Ureter (tissue), 1 donor: Measurements from ENCODE around the gene PHF19. TPM values are rescaled to one million over a fixed set of nuclear protein-coding genes. Genes with fewer than 3 reads are reported as not detected.

ENCODE experiments used
- DNase-seq: peaks from one replicate; pipeline ENCODE4 v3.0.0-alpha.2; 2020; ENCODE audit warnings: low spot score
- total RNA-seq: library from RNA; stranded (reverse); gene quantifications from one replicate; pipeline ENCODE4 v1.2.4, GENCODE V29; 2023
- donor health status: DM: yes; HTN: yes; CAD: no.

PHF19 gene
- total RNA-seq, 1 donor from 2014 or later: 33.3 TPM

- no peak for DNase-seq
Measured at GRCh38 chr9:120913647-120914264, 36.8 kb upstream of the PHF19 start.

DNA sequence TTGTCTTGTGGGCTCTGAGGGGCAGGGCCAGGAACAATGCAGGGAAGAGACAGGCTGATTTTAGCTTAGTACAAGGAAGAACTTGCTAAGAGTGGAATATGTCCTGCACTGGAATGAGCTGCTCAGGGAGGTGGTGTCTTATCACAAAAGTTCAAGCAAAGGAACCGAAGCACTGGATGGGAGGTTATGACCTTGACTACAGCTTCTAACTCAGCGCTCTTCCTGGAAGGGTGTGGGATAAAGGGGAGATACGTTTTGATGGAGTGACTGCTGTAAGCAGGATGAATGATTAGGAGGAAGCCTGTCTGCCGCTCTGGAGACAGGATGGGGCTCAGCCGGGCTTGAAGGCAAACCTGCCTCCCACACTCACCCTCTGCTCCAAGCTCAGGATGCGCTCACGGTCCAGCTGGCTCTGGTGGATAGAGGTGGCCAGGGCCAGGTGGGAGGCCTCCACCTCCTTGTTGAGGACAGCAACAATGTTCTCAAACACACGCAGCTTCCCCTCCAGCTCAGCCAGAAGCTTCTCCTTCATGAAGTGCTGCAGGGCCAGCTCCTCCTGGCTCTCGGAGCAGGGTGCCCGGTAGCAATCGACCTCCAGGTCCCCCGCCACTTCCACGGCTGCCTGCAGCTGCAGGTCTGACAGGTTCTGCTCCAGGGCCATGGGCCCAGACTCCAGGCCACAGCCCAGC, 36.1 kb upstream of the PHF19 start:
- DNase-seq: no peak

- no peak for DNase-seq
Measured at GRCh38 chr9:120911295-120911837, 34.4 kb upstream of the PHF19 start.

DNA sequence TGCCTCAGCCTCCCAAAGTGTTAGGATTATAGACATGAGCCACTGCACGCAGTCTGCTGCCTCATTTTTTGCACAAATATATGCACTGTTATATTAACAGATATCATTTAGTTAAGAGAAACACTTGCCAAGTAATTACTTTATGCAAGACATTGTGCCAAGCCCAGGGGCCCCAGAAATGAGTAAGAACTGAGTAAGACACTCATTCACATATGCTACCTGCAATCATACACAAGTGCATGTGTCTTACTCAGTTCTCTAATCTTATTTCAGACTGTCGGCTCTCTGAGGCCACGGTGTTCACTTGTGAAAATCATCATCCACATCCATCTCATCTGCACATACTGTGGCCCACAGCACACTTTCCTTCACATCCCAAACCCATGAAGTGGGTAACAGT, 33.7 kb upstream of the PHF19 start:
- no peak for DNase-seq

DNA sequence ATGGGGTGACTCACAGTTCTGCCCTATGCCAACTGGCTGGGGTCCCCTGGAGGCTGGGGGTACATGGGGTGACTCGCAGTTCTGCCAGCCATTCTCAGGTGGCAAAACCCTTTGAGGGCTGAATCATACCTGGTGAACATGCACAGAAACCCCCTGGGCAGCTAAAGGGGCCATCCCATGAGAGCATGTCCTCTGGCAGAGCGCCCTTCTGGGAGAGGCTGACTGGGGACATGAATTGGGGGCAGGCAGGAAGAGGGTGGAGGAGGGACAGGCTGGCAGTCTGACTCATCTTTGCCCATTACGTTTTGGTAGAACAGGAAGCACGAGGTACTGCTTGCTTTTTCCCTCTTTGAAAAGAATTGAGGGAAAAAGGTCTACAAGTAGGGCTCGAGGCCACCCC, 32.9 kb upstream of the PHF19 start:
- DNase-seq: no peak

GRCh38 chr9:120905315-120906164, 28.6 kb upstream of the PHF19 start:
- no peak for DNase-seq

GRCh38 chr9:120904978-120905301, 28.0 kb upstream of the PHF19 start:
- DNase-seq: no peak

DNA sequence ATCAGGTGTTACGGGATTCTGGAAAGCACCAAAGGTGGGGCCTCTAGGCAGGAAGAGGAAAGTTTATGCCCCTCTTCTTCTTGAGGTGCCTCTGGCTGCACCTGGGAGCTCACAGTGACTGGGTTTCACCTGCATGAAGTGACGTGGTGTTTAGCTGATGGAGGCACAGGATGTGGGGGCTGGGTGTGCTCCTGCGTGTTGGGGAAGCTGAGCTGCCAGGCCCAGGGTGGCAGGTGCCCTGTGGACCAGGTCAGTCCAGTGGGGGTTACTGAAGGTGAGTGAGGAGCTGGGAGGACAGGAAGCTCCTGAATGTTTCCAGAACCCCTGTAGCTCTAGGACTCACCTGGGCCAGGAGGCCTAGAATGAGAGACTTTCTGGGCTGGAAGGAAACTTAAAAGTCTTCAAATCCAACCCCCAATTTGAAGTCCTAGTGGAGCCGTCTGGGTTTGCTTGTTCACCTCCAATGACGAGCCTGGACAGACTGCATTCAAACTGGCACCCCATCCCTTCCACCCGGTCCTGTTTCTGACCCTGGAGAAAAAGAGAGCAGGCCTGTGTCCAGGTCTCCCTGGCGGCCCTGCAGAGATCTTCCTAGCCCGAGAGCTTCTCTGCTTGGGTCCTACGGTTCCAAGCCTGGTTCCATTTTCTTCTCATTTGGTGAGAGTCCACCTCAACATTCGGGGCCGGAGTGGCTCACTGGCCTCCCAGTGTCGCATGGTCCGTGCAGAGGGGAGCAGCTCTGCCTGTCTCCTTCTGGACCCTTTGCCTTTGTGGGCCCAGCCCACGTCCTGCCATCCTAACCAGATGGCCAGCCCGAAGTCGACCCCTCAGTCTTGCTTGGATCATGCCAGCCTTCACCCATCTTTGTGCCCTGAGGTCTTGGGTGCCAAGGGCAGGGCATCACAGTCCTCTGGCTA, 27.3 kb upstream of the PHF19 start:
- no peak for DNase-seq

GRCh38 chr9:120902569-120903535, 25.9 kb upstream of the PHF19 start:
- DNase-seq: no peak

- DNase-seq: no peak
Measured at GRCh38 chr9:120901755-120902568, 25.0 kb upstream of the PHF19 start.

GRCh38 chr9:120900824-120901223, 23.8 kb upstream of the PHF19 start:
- no peak for DNase-seq

DNA sequence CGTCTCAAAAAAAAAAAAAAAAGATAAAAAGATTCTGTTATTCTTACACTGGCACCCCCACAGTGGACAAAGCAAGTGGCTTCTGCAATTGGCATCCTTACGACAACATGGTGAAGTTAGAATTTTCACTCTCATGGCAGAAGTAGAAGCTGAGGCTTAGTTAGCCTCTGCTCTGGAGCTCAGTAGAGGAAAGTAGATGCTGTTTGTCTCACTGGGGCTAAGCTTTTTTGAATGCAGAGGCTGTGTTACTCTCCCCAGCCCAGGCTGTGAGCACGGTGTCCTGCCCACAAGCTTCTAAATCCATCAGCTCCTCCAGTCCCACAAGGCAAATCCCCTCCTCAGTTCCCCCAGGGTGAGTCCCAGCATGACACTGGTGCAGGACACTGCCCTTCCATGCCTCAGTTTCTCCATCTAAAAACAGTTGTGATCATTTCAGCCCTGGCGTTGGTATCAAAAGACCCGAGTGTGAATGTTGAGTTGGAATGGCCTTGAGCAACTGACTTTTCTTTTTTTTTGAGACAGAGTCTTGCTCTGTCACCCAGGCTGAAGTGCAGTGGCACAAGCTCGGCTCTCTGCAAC, 22.6 kb upstream of the PHF19 start:
- DNase-seq: no peak

DNA sequence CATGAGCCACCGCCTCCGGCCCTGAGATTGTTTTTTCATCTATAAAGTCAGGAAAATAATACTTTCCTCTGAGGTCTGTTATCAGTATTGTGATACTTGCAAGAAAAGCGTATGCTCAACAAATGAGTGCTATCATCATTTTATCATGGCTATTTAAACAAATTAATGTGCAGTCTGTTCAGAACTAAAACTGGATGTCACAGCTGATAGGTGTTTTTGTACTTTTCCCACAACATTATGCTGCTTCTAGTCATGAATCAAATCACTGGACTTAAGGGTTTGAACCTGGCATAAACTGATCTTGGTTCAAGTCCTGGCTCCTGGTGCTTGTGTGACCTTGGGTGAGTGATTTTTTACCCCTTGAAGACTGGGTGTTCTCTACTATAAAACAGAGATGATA, 21.4 kb upstream of the PHF19 start:
- DNase-seq: no peak

DNA sequence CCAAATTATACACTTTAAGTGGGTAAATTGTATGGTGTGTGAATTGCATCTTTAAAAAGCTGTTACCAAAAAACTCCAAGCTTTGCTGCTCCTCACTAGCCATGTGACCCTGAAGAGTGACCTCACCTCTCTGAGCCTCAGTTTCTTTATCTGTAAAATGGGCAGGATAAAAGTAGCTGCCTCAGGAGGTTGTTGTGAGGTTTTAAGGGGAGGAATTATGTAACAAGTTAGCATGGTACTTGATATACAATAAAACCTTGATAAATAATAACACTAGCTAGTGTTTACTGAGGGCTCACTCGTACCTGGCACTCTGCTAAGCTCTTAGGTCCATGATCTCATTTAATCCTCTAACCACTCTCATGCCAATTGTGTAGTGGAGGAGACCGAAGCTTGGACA, 19.0 kb upstream of the PHF19 start:
- DNase-seq: no peak

DNA sequence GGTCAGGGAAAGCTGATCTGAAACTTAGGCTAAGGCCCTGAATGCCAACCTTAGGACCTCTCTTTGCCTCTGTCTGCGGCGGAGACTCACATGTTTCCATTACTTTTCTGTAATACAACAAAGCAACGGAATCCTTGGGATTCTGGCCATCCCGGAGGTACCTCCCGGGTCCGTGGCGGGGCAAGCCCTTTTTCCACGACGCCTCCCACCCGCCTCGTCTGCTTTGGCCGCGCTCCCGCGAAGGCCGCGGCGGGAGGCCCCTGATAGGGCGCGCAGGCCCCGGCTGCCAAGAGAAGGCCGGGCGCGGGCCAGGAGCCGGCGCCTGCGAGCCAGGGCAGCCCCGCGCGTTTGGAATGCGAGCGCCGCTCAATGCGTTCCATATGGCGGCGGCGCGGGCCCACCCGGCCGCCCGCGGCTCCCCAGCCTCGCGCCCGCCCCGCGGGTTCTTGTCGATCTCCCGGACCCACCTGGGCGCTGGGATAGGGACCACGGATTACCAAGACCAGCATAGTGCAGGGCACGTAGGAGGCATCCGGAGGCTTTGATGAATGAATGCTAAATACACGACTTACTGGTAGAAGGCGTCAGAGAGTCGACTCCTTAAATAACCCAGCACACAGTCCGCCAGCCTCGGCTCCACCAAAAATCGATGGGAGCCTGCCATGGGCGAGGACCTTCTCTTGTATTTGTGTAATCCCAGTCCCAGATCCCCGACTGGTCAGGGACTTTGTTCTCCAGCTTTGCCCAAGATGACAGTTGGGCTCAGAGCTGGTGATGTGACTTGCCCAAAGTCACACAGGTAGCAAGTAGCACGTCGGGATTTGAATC, 17.5 kb upstream of the PHF19 start:
- no peak for DNase-seq

DNA sequence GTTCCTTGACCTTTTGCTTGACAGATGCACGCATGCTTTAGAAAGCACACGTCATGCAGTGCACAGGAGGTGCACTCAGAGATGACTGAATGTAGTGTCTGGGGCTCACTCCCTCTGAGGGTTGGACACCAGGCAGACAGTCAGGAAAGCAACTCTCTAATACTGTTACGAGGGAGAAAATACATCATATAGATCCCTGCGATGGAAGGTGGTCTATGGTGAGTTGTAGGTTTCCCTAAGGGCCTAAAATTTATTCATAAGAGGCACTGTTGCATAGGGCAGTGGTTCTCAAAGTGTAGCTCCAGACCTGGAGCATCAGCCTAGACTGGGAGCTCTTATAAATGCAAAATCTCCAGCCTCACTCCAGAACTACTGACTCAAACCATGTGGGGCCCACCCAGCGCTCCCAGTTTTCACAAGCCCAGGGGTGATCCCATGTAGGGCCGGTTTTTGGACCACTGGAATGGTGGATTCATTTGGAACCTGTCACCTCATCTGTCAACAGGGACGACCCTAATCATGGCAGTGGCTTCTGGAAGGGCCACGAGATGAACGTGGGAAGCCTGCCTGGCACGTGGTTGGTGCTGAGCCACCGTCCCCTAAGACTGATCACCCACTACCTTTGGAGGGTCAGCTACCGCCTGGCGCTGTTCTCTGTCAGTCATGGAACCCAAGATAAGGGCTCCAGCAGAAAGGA, 16.8 kb upstream of the PHF19 start:
- no peak for DNase-seq

GRCh38 chr9:120892748-120893610, 16.0 kb upstream of the PHF19 start:
- no peak for DNase-seq
